Adipose tissue (tissue), 3 donors: ENCODE data around the gene CCDC149. TPM values are rescaled to one million over a fixed set of nuclear protein-coding genes. Genes with fewer than 3 reads are reported as not detected.

Experiments
- H3K27ac ChIP-seq: one replicate; pipeline ENCODE4 v1.5.1; 2013; ENCODE audit warnings: low read depth, low read length
- WGBS, 3 donors: extraction: QIAGEN DNeasy Blood & Tissue Kit; methylation state at CpG; one replicate each; pipeline ENCODE4 v1.1.7; 2013; 5-methylcytosine and 5-hydroxymethylcytosine counted together
- polyA plus RNA-seq, 3 donors: library from polyadenylated mRNA; stranded (reverse); fragments of 200-250 nt; gene quantifications; one replicate each; pipeline ENCODE4 v1.2.3, GENCODE V29; 2013
- donor health status: healthy with polysubstance abuse.
- donor health status: Bipolar disorder and iron deficiency.
- donor health status: healthy.

CCDC149 gene
- polyA plus RNA-seq, 3 donors, result 6.2 to 14.6 (median 12.6) TPM

DNA sequence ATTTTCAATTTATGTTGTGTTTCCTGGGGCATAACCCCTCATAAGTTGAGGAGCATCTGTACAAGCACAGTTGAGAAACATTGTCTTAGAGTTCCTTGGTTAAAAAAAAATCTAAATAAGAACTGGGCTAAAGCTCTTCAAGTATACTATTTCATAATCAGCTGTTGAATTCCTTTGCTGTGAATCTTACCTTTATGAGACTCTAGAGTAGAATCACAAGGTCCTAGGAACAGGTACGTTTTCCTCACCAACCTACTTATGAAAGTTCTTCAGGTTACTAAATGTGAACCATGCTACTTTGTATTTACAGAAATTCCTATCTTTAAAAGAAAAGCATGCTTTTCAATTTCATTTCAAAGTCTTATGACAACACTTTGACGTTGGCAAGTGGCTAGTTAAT lies 138.4 kb downstream of the CCDC149 start:
- H3K27ac ChIP-seq, result no peak overlapping the region
- 11 to 38% (median 38%) methylated on average over 2 of the region's 2 CpGs for WGBS, 3 donors

DNA sequence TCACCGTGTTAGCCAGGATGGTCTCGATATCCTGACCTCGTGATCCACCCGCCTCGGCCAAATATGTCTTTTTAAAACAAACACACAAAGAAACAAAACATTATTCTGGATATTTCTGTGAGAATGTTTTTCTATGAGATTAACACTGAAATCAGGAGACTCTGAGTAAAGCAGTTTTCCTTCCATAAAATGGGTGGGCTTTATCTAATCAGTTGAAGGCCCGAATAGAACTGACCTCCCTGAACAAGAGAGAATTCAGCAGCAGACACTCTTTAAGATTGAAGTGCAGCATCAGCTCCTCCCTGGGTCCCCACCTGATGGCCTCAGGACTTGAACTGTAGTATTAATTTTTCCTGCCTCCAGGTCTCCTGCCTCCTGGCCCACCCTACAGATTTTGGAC lies 139.9 kb downstream of the CCDC149 start:
- WGBS, 3 donors, result 95% methylated on average over 6 of the region's 6 CpGs
- H3K27ac ChIP-seq, result no peak overlapping the region

DNA sequence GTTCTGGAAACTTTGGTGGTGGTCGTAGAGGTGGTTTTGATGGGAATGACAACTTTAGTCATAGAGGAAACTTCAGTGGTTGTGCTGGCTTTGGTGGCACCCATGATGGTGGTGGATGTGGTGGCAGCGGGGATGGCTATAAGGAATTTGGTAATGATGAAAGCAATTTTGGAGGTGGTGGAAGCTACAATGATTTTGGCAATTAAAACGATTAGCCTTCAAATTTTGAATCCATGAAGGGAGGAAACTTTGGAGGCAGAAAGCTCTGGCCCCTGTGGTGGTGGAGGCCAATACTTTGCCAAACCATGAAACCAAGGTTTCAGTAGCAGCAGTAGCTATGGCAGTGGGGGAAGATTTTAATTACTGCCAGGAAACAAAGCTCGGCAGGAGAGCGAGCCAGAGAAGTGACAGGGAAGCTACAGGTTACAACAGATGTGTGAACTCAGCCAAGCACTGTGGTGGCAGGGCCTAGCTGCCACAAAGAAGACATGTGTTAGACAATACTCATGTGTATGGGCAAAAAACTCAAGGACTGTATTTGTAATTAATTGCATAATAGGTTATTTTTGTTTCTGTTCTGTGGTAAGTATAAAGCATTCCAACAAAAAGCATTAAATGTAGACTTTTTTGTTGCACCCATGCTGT lies 140.7 kb downstream of the CCDC149 start:
- 77 to 86% (median 82%) methylated on average over 5 of the region's 5 CpGs for WGBS, 3 donors
- no peak overlapping the region for H3K27ac ChIP-seq

DNA sequence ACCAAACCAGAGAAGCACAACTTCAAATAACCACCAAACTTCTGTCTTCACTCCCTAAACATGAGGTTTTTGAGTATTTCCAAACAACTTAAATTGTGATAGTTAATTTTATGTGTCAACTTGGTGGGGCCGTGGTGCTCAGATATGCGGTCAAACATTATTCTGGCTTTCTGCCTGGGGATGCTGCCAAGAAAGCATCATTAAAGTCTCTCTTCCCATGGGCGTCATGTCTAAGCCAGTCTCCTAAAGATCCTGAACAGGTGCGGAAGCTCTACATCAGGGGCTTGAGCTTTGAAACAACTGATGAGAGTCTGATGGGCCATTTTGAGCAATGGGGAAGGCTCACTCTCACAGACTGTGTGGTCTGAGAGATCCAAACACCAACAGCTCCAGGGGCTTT lies 141.6 kb downstream of the CCDC149 start:
- no peak overlapping the region for H3K27ac ChIP-seq
- WGBS, 3 donors, result 51 to 67% (median 62%) methylated on average over 4 of the region's 4 CpGs

DNA sequence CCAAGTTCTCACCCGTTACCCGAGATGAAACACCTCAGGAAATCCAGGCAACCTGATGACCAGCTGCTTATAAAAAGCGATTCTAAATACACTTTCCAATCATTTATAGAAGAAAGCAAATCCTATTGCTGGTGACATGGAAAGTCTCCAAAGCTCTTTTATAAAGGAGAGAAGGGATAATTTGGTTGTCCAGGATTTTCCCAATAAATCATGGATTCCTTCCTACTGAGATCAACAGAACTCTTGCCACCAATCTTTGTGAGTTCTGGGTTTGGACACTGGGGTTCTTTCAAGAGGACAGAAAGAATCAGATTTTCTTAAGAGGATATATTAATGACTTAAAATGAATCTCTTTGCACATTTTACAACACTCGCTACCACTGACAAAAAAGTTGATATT lies 142.2 kb downstream of the CCDC149 start:
- WGBS, 3 donors, result 64 to 80% (median 74%) methylated on average over 4 of the region's 4 CpGs
- H3K27ac ChIP-seq, result no peak overlapping the region

DNA sequence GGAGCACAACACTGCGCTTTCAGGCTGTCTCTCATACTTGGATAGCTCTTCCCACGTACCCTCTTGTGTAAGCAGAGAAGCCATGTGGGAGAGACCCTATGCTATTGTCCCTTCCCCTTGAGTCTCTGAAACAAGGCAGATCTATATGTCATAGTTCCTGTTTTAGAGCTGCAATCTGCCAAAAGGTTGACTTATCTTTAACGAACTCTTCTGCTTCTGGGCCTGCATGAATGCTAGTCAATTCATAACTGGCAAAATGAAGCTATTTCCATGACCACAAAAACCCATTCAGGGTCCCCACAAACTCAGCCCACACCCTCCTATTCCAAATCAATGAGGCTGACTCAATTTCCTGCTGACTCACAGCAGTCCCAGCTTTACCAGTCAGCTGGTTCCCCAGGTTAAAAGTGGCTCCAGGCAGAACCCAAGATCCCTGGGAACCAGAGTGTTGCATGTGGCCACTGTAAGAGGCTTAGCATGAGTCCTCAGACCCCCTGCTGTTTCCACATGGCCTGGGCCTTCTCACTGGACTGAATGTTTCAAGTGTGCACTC lies 142.7 kb downstream of the CCDC149 start:
- 53 to 75% (median 64%) methylated on average over 3 of the region's 3 CpGs for WGBS, 3 donors
- H3K27ac ChIP-seq, result no peak overlapping the region

DNA sequence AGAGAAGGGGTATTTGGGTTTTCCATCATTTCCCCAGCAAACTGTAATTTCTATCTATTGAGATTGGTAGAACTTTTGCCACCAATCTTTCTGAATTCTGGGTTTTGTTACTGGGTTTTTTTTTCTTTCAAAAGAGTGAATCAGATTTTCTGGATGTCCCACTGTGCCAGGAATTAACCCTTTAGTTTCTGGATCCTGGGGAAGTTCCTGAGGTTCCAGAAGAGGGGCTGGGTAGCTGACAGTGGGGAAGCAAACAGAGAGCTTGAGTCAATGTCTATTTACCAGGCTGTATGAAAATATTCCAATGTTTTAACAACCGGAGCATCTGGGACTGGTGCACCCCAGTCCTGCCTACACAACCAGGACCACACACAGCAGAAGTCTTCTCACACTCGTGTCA lies 143.3 kb downstream of the CCDC149 start:
- H3K27ac ChIP-seq, result no peak overlapping the region
- WGBS, 3 donors, result 78 to 86% (median 82%) methylated on average over 2 of the region's 2 CpGs

DNA sequence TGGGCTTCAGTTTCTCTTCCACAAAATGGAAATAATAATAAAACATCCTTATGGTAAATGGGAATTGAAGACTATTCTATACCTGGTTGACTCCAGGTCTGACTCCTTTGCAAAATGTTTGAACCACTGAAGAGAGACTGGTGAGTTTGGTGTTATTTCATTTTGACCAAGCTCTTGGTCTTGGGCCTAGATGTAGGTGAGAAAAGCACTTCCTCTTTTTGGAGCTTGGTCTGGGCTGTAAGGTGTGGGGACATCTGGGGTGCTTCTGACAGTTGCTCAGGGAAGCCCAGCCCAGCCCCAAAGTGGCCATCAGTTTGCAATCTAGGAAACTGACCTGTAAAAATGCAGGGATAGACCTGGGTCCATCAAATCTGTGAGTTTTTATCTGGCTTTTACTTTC lies 144.2 kb downstream of the CCDC149 start:
- H3K27ac ChIP-seq, result no peak overlapping the region

DNA sequence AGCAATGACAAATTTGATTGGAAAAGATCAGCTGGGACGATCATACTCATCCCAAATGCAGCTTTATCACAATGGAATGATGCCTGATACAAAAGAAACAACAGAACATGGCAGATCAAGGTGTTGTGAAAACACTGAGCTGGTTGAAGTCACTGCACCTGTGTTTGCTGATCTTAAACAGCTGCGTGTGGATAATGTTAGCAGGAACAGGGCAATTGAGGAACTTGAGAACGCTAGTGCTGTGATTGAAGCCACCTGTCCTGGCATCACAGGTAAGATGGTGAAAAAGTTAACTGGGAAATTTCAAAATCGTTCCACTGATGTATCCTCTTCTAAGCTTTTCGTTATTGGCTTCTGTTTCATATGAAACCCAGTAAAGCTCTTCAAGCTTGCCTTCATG lies 144.8 kb downstream of the CCDC149 start:
- WGBS, 3 donors, result 52 to 89% (median 87%) methylated on average over 5 of the region's 5 CpGs
- H3K27ac ChIP-seq, result no peak overlapping the region

DNA sequence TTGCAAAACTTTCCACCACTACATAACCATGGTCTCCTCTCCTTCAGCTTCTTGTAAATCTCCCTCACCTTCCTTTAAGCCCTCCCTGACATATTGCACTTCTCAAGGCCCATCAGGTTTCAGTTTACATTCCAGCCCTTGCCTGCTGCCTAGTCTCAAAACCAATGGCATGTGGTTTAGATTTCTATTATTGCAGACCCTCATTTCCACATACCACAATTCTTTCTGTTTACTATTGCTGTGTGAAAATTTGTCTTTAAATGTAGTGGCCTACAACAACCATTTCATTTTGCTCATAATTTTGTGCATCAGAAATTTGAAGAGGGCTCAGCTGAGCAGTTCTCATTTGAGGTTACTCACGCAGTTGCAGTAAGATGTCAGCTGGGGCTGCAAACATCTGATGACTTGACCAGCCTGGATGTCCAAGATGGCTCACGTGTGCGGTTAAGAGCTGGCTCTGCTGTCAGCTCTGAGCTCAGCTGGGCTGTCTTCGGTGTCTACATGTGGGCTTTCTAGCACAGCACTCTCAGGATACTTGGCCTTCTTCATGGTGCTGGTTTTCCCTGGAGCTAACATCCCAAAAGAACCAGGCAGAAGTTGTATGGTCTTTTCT lies 147.4 kb downstream of the CCDC149 start:
- no peak overlapping the region for H3K27ac ChIP-seq
- 82 to 90% (median 83%) methylated on average over 4 of the region's 4 CpGs for WGBS, 3 donors

DNA sequence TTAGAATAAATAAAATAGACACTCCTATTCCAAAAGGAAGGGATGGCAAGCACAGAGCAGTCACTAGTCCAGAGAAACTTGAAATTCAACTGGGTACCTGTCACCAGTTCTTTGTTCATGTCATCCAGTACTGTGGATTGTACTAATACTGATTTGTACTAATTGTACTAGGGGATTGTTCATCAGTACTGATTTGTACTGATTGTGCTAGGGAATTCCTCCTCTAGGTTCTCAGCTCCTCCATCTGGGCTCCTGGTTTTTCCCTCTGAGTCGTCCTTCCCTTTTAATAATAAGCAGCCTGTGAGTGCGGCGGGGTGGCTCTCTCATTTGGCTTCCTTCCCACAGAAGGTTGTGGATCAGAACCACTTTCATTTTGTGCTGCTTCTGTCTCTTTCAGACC lies 148.5 kb downstream of the CCDC149 start:
- WGBS, 3 donors, result 73 to 77% (median 76%) methylated on average over 3 of the region's 3 CpGs
- H3K27ac ChIP-seq, result no peak overlapping the region

DNA sequence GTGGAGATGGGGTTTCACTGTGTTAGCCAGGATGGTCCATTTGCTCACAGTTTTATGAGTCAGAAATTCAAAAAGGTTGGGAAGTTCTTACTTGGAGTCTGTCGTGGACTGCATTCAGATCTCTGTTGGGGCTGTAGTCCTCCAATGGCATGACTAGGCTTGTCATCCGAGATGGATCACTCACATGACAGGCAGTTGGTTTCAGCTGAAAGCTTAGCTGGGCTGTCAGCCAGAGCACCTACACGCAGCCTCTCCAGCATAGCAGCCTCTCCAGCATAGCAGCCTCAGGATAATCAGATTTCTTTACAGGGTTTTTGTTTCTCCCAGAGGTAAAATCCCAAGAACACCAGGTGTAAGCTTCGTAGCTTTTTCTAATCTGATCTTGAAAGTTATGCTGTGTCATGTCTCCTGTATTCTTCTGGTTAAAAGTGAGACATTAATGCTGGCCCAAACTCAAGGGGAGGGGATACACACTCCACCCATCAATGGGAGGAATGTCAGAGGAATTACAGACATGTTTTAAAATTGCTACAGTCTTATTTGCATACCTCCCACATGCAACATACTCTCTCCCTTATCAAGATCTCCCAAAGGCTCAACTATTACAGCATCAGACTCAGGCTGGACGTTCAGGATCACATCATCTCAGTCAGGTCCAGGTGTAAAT lies 149.1 kb downstream of the CCDC149 start:
- H3K27ac ChIP-seq, result no peak overlapping the region
- WGBS, 3 donors, result 38 to 55% (median 54%) methylated on average over 5 of the region's 5 CpGs

Other genes starting within 250 kb of the CCDC149 start
- 100 to 1,000 TPM in 1 of 3 donors, 10 to 100 TPM in 2; 31.2 to 117 (median 50.0) TPM for gene SOD3, start 117.5 kb downstream of the CCDC149 start, polyA plus RNA-seq
- 1 to 10 TPM in 2 of 3 donors, under 1 TPM in 1; 0.98 to 2.4 (median 1.9) TPM for gene LGI2, start 117.9 kb upstream of the CCDC149 start, polyA plus RNA-seq
- 1 to 10 TPM; 2.8 to 5.1 (median 3.6) TPM for gene SEPSECS, start 247.4 kb upstream of the CCDC149 start, polyA plus RNA-seq